ENCODE data around the gene CNOT3.

Gene CNOT3

GRCh38 chr19:54199401-54199800, 61.8 kb downstream of the CNOT3 start:
- DNase-seq: no peak

GRCh38 chr19:54201172-54201701, 63.7 kb downstream of the CNOT3 start:
- DNase-seq: no peak

- no peak for DNase-seq
Observed at GRCh38 chr19:54201980-54202379, 64.4 kb downstream of the CNOT3 start.

GRCh38 chr19:54203151-54203611, 65.6 kb downstream of the CNOT3 start:
- DNase-seq: no peak

DNA sequence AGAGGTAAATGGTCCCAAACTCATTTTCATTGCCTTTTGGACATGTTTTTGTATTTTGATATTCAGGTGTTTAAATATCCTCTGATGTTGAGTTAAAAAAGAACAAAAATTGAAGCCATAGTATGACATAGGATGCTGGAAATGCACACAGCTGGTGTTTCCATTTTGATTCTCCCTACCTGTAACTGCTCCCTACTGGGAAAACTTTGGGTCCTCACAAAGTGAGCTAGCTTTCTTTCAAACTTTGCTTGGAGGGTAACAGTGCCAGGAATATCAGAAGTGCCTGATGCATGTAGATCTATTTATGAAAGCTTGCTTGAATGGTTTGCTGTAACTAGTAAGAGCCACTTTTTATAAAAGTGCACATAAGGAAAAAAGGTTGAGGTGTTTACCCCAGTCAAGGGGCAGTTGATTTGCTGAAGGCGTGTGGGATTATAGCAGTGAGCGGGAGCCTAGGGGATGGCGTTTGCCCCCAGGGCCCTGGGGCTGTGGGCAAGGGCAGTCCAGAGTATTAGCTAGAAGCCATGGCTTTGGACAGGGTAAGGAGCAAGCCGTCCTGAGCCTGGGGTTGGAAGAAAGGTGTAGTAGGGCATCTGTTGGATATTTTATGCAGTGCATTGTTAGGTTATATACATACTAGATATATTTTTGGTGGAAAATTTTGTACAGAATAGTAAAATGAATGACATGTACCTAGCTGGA, 67.4 kb downstream of the CNOT3 start:
- no peak for DNase-seq

All from suppressor macrophage treated with lipopolysaccharide for 4 hours (primary cell).